A673 (cell line): Measurements from ENCODE around the gene CLRN1. TPM values are rescaled to one million over a fixed set of nuclear protein-coding genes. Genes with fewer than 3 reads are reported as not detected.

Experiments used
- BruUV-seq: library from RNA; stranded (reverse); fragments of 400-500 nt; replicated peaks from 2 replicates; lab custom pipeline; 2021; lab: Mats Ljungman, UMichigan
- CTCF ChIA-PET: fragments of 300-600 bp; sonication (Branson Sonifier 250); formaldehyde crosslinking; loops from one replicate; lab custom pipeline; 2022; ENCODE audit warnings: antibody characterized with exemption; lab: Charles Lee
- POLR2A ChIA-PET: fragments of 300-600 bp; sonication (Branson Sonifier 250); formaldehyde crosslinking; loops from one replicate; lab custom pipeline; 2022; ENCODE audit warnings: antibody characterized with exemption; ENCODE audit not compliant: low non-redundant PET; lab: Charles Lee
- DNase-seq: peaks from one replicate; pipeline ENCODE4 v3.0.0-alpha.2; 2015; ENCODE audit warnings: low spot score
- H3K27ac ChIP-seq: fragments of 200-600 bp; sonication (generic); 2 replicates; pipeline ENCODE4 v1.5.1; 2016; ENCODE audit warnings: mixed run types, low read depth, mild to moderate bottlenecking, mixed read lengths, antibody characterized with exemption, low read length; ENCODE audit not compliant: poor library complexity, severe bottlenecking
- H3K27me3 ChIP-seq: fragments of 200-600 bp; sonication (generic); replicated peaks from 2 replicates; pipeline ENCODE4 v1.6.1; 2017; ENCODE audit warnings: mixed run types, low read depth, mild to moderate bottlenecking, mixed read lengths, antibody characterized with exemption, low read length; ENCODE audit not compliant: insufficient read depth, poor library complexity
- H3K36me3 ChIP-seq: fragments of 200-600 bp; sonication (generic); 2 replicates; pipeline ENCODE4 v1.6.1; 2016; ENCODE audit warnings: mixed run types, mild to moderate bottlenecking, mixed read lengths, antibody characterized with exemption, low read length; ENCODE audit not compliant: insufficient read depth, poor library complexity, severe bottlenecking
- H3K4me1 ChIP-seq: fragments of 200-600 bp; sonication (generic); 2 replicates; pipeline ENCODE4 v1.6.1; 2017; ENCODE audit warnings: mixed run types, mild to moderate bottlenecking, mixed read lengths, antibody characterized with exemption, low read length; ENCODE audit not compliant: insufficient read depth, poor library complexity, severe bottlenecking
- H3K4me3 ChIP-seq: fragments of 200-600 bp; sonication (generic); 2 replicates; pipeline ENCODE4 v1.5.1; 2016; ENCODE audit warnings: low read depth, mixed run types, mild to moderate bottlenecking, mixed read lengths, low read length; ENCODE audit not compliant: poor library complexity, severe bottlenecking
- H3K9me3 ChIP-seq: fragments of 200-600 bp; sonication (generic); 2 replicates; pipeline ENCODE4 v1.6.1; 2016; ENCODE audit warnings: mixed run types, low read depth, mild to moderate bottlenecking, mixed read lengths, antibody characterized with exemption, low read length; ENCODE audit not compliant: poor library complexity, severe bottlenecking
- EZH2 ChIP-seq: fragments of 200-600 bp; sonication (generic); IDR thresholded peaks from 2 replicates; pipeline ENCODE4 v1.6.1; 2017; ENCODE audit warnings: borderline replicate concordance, low read depth, mild to moderate bottlenecking, mixed read lengths, antibody characterized with exemption, low read length; ENCODE audit not compliant: poor library complexity, severe bottlenecking
- intact Hi-C: fragments of 100-400 bp; cut with micrococcal nuclease; formaldehyde crosslinking; loops from one replicate; pipeline ENCODE4 v1.10.0; 2022; ENCODE audit not compliant: unreplicated experiment
- total RNA-seq: library from RNA; stranded (reverse); gene quantifications from 2 replicates; pipeline ENCODE4 v1.2.3, GENCODE V29; 2021
- TF ChIP-seq, protein P1 (sequence below): fragments of 300-800, 200-600 bp; sonication (generic); conservative IDR thresholded peaks from 2 replicates; pipeline ENCODE4 v1.5.1; 2017; ENCODE audit warnings: low read depth, mild to moderate bottlenecking, antibody characterized with exemption, low read length, moderate library complexity, mixed read lengths

The CLRN1 gene
- total RNA-seq, 1 experiment from 2014 or later = not detected

GRCh38 chr3:150911771-150912170 is 60.8 kb downstream of the CLRN1 start:
- no peaks in the 10 kb centered on the region for H3K9me3 ChIP-seq
- BruUV-seq = no TSS peak
- H3K36me3 ChIP-seq = no peaks in the 10 kb centered on the region
- POLR2A ChIA-PET = interaction anchor here (0.6 kb wide), 1 partner anchor 633 kb away, joined by 3 read pairs; no protein-coding TSS in a partner anchor
- H3K27me3 ChIP-seq = no peaks in the 10 kb centered on the region
- intact Hi-C loops = no loop called here
- H3K4me3 ChIP-seq = no peak overlapping the region
- no peak for DNase-seq
- no peaks in the 10 kb centered on the region for H3K4me1 ChIP-seq
- CTCF ChIA-PET = no interaction called here
- no peak overlapping the region for H3K27ac ChIP-seq
- TF ChIP-seq, protein P1, sequence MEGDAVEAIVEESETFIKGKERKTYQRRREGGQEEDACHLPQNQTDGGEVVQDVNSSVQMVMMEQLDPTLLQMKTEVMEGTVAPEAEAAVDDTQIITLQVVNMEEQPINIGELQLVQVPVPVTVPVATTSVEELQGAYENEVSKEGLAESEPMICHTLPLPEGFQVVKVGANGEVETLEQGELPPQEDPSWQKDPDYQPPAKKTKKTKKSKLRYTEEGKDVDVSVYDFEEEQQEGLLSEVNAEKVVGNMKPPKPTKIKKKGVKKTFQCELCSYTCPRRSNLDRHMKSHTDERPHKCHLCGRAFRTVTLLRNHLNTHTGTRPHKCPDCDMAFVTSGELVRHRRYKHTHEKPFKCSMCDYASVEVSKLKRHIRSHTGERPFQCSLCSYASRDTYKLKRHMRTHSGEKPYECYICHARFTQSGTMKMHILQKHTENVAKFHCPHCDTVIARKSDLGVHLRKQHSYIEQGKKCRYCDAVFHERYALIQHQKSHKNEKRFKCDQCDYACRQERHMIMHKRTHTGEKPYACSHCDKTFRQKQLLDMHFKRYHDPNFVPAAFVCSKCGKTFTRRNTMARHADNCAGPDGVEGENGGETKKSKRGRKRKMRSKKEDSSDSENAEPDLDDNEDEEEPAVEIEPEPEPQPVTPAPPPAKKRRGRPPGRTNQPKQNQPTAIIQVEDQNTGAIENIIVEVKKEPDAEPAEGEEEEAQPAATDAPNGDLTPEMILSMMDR = no peak
- no peak for TF ChIP-seq EZH2

DNA sequence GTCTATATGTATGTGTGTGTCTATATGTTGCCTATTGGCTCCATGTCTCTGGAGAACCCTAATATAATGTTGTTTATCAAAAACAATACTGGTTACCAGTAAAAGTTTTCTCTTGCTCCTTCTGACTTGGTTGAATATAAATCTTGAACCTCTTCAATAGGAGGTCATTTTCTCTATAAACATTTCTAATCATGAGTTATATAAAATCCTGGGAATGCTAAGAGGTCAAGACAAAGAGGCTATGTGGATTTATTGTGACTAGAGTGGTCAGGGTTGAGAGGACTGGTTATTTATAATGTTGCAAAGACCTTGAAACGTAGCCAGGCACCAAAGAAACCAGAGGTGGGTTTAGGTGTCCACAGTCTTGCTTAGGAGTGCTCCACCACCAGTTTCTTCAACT is 66.1 kb downstream of the CLRN1 start:
- intact Hi-C loops = no loop called here
- no peaks in the 10 kb centered on the region for H3K36me3 ChIP-seq
- ChIA-PET POLR2A (no interaction called here), CTCF (no interaction called here)
- no TSS peak for BruUV-seq
- no peaks in the 10 kb centered on the region for H3K9me3 ChIP-seq
- TF ChIP-seq, protein P1 = no peak
- H3K4me3 ChIP-seq = no peak overlapping the region
- no peaks in the 10 kb centered on the region for H3K4me1 ChIP-seq
- peaks cover 20% of the 10 kb centered on the region for H3K27me3 ChIP-seq
- no peak for DNase-seq
- H3K27ac ChIP-seq = no peak overlapping the region

DNA sequence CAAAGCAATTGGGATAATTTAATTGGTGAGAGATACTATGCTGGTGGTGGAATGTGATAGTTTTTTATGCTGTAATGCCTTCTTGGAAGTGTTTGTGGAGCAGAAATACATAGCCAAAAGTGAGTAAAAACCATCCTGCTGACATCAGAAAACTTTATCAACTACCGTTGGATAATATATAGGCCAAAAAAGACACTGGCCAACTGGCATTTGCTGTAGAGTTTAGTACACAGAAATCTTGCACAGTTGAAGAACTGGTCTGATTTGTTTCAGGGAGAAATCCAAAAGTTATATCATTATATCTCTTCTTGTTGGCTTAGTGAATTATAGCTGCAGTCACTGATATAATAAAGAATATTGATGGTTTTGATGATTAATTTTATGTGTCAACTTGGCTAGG is 66.8 kb downstream of the CLRN1 start:
- Histone ChIP-seq H3K4me1 (no peaks in the 10 kb centered on the region), H3K27ac (no peak overlapping the region), H3K36me3 (no peaks in the 10 kb centered on the region), H3K9me3 (no peaks in the 10 kb centered on the region), H3K4me3 (no peak overlapping the region), H3K27me3 (peaks cover 20% of the 10 kb centered on the region)
- intact Hi-C loops = no loop called here
- CTCF ChIA-PET = no interaction called here
- no peak for DNase-seq
- no TSS peak for BruUV-seq
- TF ChIP-seq, protein P1 = no peak
- TF ChIP-seq EZH2 = no peak
- POLR2A ChIA-PET = no interaction called here
